HL-60 (cell line): Measurements from ENCODE around the gene PRKAR1B.

Experiments
- POLR2AphosphoS5 ChIP-seq: IDR thresholded peaks from 2 replicates; pipeline ENCODE4 v1.6.1; 2012; ENCODE audit warnings: low read depth
- REST ChIP-seq: IDR thresholded peaks from 2 replicates; pipeline ENCODE4 v1.6.1; 2012; ENCODE audit warnings: low read depth; ENCODE audit not compliant: insufficient replicate concordance
- TF ChIP-seq, protein P1 (sequence below): IDR thresholded peaks from one replicate; pipeline ENCODE4 v1.5.1; 2011; ENCODE audit warnings: low read length, control low read depth, inconsistent platforms; ENCODE audit not compliant: insufficient read depth

DNA sequence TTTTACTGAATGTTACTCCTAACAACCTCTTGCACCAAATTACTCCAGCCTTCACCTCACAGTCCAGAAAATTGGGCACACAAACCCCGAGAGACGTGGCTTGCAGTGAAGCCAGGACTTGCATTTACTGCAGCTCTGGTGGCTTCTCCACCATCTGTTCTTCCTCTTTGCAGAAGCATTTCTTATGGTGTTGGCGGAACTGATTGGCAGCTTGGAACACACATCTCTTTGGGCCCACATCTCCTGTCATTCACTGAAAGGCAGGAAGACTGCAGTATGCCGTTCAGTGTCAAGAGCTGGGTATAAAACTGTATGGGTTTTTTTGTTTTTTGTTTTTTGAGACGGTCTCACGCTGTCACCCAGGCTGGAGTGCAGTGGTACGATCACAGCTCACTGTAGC, 38.3 kb upstream of the PRKAR1B start:
- TF ChIP-seq, protein P1, sequence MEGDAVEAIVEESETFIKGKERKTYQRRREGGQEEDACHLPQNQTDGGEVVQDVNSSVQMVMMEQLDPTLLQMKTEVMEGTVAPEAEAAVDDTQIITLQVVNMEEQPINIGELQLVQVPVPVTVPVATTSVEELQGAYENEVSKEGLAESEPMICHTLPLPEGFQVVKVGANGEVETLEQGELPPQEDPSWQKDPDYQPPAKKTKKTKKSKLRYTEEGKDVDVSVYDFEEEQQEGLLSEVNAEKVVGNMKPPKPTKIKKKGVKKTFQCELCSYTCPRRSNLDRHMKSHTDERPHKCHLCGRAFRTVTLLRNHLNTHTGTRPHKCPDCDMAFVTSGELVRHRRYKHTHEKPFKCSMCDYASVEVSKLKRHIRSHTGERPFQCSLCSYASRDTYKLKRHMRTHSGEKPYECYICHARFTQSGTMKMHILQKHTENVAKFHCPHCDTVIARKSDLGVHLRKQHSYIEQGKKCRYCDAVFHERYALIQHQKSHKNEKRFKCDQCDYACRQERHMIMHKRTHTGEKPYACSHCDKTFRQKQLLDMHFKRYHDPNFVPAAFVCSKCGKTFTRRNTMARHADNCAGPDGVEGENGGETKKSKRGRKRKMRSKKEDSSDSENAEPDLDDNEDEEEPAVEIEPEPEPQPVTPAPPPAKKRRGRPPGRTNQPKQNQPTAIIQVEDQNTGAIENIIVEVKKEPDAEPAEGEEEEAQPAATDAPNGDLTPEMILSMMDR: no peak
- TF ChIP-seq REST (no peak), POLR2AphosphoS5 (no peak)
